DOHH2 (cell line): Measurements from ENCODE around the gene MYF6.

ENCODE experiments used
- H3F3A ChIP-seq: fragments of 200-600 bp; sonication (generic), shearing (Covaris generic); 2 replicates; pipeline ENCODE4 v1.6.0; 2016; ENCODE audit warnings: antibody characterized with exemption, mild to moderate bottlenecking; ENCODE audit not compliant: control insufficient read depth, insufficient read depth
- H3K27ac ChIP-seq: fragments of 200-600 bp; sonication (generic); 2 replicates; pipeline ENCODE4 v1.5.1; 2014; ENCODE audit warnings: low read depth, mild to moderate bottlenecking, low read length, moderate library complexity
- H3K27me3 ChIP-seq: fragments of 200-600 bp; sonication (generic); 2 replicates; pipeline ENCODE4 v1.6.1; 2014; ENCODE audit warnings: mild to moderate bottlenecking, low read length, mixed read lengths; ENCODE audit not compliant: control insufficient read depth
- H3K36me3 ChIP-seq: fragments of 200-600 bp; sonication (generic); 2 replicates; pipeline ENCODE4 v1.6.1; 2014; ENCODE audit warnings: mild to moderate bottlenecking, low read length, moderate library complexity, mixed read lengths; ENCODE audit not compliant: control insufficient read depth
- H3K4me1 ChIP-seq: fragments of 200-600 bp; sonication (generic); 2 replicates; pipeline ENCODE4 v1.6.1; 2014; ENCODE audit warnings: mild to moderate bottlenecking, low read length, mixed read lengths; ENCODE audit not compliant: control insufficient read depth
- H3K4me2 ChIP-seq: fragments of 200-600 bp; sonication (generic); 2 replicates; pipeline ENCODE4 v1.6.0; 2014; ENCODE audit warnings: mild to moderate bottlenecking, low read length, moderate library complexity
- H3K4me3 ChIP-seq: fragments of 200-600 bp; sonication (generic); 2 replicates; pipeline ENCODE4 v1.5.1; 2014; ENCODE audit warnings: mild to moderate bottlenecking, low read length, mixed read lengths
- H3K79me2 ChIP-seq: fragments of 200-600 bp; sonication (generic); 2 replicates; pipeline ENCODE4 v1.6.1; 2014; ENCODE audit warnings: mild to moderate bottlenecking, low read length, mixed read lengths; ENCODE audit not compliant: control insufficient read depth
- H3K9me2 ChIP-seq: fragments of 200-600 bp; sonication (generic); replicated peaks from 2 replicates; pipeline ENCODE4 v1.6.1; 2014; ENCODE audit warnings: mild to moderate bottlenecking, low read length, mixed read lengths; ENCODE audit not compliant: control insufficient read depth
- H3K9me3 ChIP-seq: fragments of 200-600 bp; sonication (generic); 2 replicates; pipeline ENCODE4 v1.6.1; 2014; ENCODE audit warnings: antibody characterized with exemption, low read length, mixed read lengths; ENCODE audit not compliant: control insufficient read depth, insufficient read depth
- H4K20me1 ChIP-seq: fragments of 200-600 bp; sonication (generic); 2 replicates; pipeline ENCODE4 v1.6.0; 2014; ENCODE audit warnings: low read depth, mild to moderate bottlenecking, antibody characterized with exemption, low read length, moderate library complexity; ENCODE audit not compliant: control insufficient read depth, insufficient read depth
- CTCF ChIP-seq: fragments of 200-600 bp; sonication (generic); IDR thresholded peaks from one replicate; pipeline ENCODE4 v1.5.1; 2014; ENCODE audit warnings: antibody characterized with exemption, mild to moderate bottlenecking, low read depth, low read length; ENCODE audit not compliant: poor library complexity, severe bottlenecking
- EZH2phosphoT487 ChIP-seq: fragments of 200-600 bp; sonication (generic); IDR thresholded peaks from 2 replicates; pipeline ENCODE4 v1.6.1; 2017; ENCODE audit warnings: borderline replicate concordance, mild to moderate bottlenecking, antibody characterized with exemption, low read length, moderate library complexity, mixed read lengths

Gene MYF6

GRCh38 chr12:80704420-80704819, 3.0 kb upstream of the MYF6 start:
- Histone ChIP-seq H4K20me1 (no peaks in the 10 kb centered on the region), H3K4me2 (no peak overlapping the region), H3K4me3 (no peak overlapping the region), H3K79me2 (no peaks in the 10 kb centered on the region), H3K9me2 (no peaks in the 10 kb centered on the region), H3K36me3 (no peaks in the 10 kb centered on the region), H3K27me3 (no peaks in the 10 kb centered on the region), H3K27ac (no peak overlapping the region), H3K9me3 (no peaks in the 10 kb centered on the region; the same call in 1 of the 2 replicates), H3F3A (no peaks in the 10 kb centered on the region), H3K4me1 (no peaks in the 10 kb centered on the region)
- TF ChIP-seq CTCF (no peak), EZH2phosphoT487 (no peak)

GRCh38 chr12:80707830-80708258, 410 bp downstream of the MYF6 start:
- Histone ChIP-seq H3K9me3 (no peaks in the 10 kb centered on the region; the same call in 1 of the 2 replicates), H3K4me1 (no peaks in the 10 kb centered on the region), H3K4me2 (no peak overlapping the region), H4K20me1 (no peaks in the 10 kb centered on the region), H3K9me2 (no peaks in the 10 kb centered on the region), H3K79me2 (no peaks in the 10 kb centered on the region), H3K36me3 (no peaks in the 10 kb centered on the region), H3K4me3 (no peak overlapping the region), H3K27ac (no peak overlapping the region), H3F3A (no peaks in the 10 kb centered on the region), H3K27me3 (no peaks in the 10 kb centered on the region)
- TF ChIP-seq CTCF: no peak

GRCh38 chr12:80708259-80708974, 983 bp downstream of the MYF6 start:
- Histone ChIP-seq H3F3A (no peaks in the 10 kb centered on the region), H3K27me3 (no peaks in the 10 kb centered on the region), H3K9me3 (no peaks in the 10 kb centered on the region; the same call in 1 of the 2 replicates), H3K4me3 (no peak overlapping the region), H3K4me1 (no peaks in the 10 kb centered on the region), H3K36me3 (no peaks in the 10 kb centered on the region), H3K27ac (no peak overlapping the region), H3K4me2 (no peak overlapping the region), H3K9me2 (no peaks in the 10 kb centered on the region), H3K79me2 (no peaks in the 10 kb centered on the region), H4K20me1 (no peaks in the 10 kb centered on the region)
- TF ChIP-seq CTCF (no peak), EZH2phosphoT487 (no peak)
